ENCODE data around the gene TMA16.
"Not testable (repeated sequence)": the region's sequence is repeated elsewhere in the genome, so short reads cannot be mapped to it uniquely, and the experiment has no call there.

The TMA16 gene

DNA sequence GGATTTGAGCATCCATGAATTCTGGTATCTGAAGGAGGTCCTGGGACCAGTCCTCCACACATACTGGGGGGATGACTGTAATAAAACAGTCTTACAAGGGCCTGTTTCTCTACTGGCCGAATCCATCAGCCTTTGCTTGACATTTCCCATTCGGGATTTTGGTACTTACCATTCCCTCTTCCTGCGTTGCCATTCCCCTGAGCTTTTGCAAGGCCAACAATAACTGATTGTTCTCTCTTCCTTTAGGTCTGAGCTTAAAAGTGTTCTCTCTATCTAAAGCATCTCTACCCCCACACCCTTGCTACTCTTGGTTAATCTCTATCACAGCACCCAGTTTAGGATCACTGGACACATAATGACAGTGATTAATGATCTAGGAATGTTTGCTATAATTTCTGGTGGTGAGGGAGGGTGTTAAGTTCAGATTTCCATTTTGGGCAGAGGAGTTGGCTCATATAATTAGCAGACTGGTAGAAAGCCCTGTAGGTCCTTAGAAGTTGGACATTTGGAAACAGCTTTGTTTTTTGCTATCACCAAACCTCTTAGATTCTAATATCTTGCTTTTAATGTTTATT lies 29.4 kb downstream of the TMA16 start:
- no peak for DNase-seq

DNA sequence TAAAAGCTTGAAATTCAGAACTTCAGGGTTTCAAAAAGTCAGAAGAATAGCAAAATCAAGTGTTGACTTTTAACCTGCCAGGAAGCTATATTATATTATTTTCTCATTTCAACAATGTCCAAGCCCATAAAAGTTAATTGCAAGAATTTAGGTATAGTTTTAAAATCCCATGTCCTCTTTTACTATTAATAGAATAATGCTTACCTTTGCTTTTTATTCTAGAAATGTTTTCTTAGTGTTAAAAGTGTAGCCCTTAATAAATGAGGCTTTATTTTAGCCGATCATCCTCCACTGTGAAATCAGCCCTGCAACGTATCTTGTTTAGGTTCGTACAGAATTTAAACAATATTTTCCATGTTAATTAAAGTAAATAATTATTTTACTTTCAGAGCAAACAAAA lies 31.5 kb downstream of the TMA16 start:
- DNase-seq, result no peak

DNA sequence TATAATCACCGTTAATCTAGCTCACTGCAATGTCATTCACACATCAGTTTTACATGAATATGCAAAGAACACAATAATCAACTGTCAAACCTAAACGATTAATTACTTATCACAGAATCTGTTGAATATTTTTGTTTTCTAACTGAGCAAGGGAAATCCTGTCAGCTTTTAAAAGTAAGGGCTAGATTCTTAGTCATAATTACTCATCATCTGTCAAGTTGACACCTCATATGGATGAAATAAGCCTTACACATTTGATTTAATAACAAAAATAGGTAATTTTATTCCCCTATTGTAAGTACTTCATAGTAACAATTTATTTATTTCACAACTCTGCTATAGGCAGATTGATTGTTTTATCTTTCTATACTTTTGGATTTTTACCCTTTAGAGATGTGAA lies 32.7 kb downstream of the TMA16 start:
- DNase-seq, result no peak

- DNase-seq, result no peak
Measured at GRCh38 chr4:163528653-163529052, 34.2 kb downstream of the TMA16 start.

DNA sequence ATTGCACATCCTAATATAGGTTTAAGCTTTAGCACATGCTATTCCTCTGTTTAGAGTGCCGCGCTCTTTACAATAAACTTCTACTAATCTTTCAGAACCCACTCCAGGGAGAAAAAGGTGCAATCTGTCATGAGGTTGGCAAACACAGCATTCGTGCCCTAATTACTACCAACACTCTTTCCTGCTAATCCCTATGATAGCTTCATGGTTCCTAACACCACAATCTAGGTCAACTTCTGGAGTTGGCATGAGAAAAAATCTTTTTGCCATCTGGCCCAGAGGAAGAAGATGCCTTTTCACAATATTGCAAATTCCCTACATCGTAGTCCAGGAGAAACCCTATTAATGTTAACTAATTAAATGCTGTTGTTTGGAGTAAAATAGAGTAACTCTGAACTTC lies 39.6 kb downstream of the TMA16 start:
- no peak for DNase-seq

DNA sequence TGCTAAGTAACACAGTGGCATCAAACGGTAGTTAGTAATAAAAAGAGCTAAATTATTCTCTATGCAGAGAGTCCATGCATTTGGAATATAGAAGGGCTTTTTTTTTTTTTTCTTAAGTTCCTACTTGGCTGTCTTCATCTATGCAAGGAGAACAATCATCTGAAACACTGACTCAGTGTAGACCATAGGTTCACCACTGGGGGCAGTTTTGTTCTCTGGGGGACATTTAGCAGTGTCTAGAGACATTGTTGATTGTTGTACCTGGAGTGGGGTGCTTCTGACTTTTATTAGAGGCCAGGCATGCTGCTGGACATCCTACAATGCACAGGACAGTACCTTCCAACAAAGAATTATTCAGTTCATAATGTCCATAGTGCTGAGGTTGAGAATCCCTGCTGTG lies 41.2 kb downstream of the TMA16 start:
- no peak for DNase-seq

DNA sequence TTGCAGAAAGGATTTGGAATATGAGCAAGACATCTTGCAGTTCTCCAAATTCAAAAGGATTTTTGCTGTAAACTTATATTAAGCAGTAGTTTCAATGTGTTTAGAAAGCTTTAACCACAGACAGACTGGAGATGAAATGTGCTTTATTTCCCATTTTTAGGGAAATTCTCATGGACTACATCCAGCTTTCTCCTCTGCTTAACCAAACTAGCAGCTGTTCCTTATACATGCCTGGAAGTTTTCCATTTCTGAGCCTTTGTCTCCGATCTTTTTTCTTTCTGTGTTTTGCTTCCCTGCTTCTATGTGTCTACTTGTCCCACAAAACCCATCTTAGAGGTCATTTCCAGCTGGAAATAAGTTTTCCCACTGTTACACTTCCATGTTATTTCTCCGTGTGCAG lies 41.6 kb downstream of the TMA16 start:
- DNase-seq, result no peak

GRCh38 chr4:163537114-163537513 lies 42.6 kb downstream of the TMA16 start:
- DNase-seq, result no peak

- not testable (repeated sequence) for DNase-seq
Measured at GRCh38 chr4:163538820-163539219, 44.3 kb downstream of the TMA16 start.

GRCh38 chr4:163540448-163540847 lies 46.0 kb downstream of the TMA16 start:
- DNase-seq, result no peak

DNA sequence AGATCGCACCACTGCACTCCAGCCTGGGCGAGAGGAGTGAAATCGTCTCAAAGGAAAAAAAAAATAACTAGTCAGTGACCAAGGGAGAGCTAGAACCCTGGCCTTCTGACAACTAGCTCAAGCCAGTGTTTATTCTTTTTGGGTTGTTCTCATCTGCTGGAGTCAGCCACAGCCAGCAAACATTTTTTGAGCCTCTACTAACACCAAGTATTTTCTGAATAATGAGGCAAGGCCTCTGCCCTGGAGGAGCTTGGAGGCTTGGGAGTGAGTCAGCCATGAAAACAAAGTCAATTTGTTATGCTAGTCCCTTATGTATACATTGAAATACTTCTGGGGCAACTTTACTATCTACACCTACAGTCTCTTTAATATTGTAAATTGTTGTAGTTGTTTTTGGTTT lies 46.5 kb downstream of the TMA16 start:
- no peak for DNase-seq

DNA sequence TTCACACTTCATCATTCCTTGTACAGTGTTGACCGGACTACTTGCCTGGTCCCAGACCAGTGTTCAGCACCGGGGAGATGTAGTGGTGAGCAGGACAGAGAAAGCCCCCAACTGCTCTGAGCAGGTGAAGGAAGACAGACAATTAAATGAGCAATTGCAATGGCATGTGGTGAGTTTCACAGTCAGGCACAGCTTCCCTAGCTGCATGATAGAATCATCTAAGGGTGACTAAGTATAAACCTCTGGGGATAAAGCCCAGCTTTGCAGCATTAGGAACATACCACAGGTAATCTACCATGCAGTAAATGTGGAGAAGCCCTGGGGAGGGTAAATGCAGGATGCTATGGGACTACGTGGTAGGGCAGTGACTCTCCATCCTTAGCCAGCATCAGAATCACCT lies 47.8 kb downstream of the TMA16 start:
- DNase-seq, result no peak

GRCh38 chr4:163544407-163545038 lies 50.0 kb downstream of the TMA16 start:
- no peak for DNase-seq

- no peak for DNase-seq
Measured at GRCh38 chr4:163548481-163549243, 54.2 kb downstream of the TMA16 start.

- no peak for DNase-seq
Measured at GRCh38 chr4:163550869-163551267, 56.4 kb downstream of the TMA16 start.

DNA sequence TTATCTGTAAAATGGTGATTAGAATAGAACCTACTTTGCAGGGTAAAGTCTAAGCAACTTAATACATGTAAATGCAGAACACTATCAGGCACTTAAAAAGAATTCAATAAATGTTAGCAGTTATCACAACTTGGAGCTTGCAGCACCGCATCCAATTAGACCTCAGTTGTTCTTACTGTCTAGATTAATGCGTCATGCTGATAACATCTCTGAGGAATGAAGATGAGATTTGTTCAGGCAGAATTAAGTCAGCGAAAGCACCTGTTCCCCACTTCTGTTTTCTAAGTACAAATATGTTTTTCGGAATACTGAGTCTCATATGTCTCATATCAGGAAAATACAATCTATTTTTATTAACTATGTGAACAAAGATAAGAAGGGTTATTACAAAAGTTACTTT lies 58.7 kb downstream of the TMA16 start:
- DNase-seq, result no peak

DNA sequence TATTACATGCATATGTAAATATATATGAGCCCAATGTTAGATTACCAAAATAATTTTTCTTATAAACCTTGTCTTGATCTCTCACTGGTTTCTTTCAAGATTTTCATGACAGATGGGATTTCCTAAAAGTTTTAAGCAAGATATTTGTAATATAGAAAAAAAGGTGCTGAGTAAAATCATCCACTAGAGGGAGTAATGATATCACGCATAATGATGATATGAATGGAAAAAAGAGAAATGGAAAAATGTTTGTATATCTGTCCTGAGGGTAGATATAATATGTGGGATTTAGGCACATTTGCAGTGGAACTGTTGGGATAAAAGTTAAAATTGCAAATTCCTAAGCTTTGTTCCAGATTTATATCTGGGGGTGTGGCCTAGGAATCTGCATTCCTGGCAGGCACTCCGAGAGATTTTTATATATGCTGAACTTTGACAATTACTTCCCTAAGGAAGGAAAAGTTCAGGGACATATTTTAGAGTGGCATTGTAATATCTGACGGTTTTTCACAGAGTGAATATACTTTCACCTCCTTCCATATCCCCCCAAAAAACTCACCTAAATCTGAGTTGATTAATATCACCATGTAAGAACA lies 60.5 kb downstream of the TMA16 start:
- DNase-seq, result no peak

GRCh38 chr4:163556177-163556576 lies 61.7 kb downstream of the TMA16 start:
- DNase-seq, result no peak

DNA sequence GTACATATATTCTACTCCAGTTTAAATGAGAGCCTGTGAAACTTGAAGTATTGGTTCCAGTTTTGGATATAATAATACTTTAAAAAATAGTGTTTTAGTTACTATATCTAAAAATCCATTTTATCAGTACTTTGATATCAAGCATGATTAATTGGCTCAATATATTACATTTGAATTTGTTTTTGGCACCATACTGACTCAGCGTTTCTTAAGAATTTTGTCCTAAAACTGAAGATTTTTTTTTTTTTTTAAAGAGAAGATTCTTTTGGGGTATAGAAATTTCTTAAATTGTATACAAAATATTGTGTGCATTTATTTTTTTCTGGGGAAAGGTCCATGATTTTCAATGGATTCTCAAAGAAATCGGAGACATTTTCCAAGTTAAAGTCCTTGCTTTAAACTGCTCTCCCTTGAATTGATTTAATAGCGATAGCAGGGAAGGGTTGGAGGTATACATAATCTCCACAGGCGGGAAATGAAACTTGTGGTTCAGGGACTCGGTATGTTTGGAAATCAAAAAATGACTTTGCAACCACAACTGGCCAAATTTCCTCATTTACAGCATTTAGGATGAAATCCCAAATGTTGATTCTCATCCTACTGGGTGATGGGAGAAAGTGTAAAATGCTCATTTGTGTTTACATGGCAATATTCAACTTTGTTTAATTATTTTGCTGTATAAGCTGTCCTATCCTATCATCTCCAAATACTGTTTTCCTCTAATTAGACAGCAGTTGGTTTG lies 62.3 kb downstream of the TMA16 start:
- DNase-seq, result no peak

DNA sequence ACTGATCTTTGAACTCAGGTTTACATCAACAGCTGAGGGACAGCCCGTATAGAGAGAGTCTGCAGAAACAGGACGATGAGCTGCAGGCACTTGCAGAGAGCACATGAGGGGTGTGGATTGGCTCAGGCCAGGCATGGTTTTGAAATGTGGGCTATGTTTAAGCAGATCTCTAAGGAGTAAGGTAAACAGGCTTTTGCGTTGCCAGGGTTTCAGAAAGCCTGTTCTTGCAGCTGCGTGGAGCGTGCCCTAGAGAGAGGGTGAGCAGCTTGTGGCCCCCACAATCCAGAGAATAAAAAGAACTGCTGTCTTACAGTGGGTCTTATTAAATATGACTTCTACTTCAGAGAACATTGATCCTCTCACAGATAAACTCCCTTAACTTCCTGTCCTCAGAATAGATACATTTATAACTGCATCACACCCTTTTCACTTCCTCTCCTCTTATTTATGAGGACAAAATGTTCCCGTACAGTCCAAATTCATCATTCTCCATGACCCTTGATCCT lies 64.1 kb downstream of the TMA16 start:
- no peak for DNase-seq

- no peak for DNase-seq
Measured at GRCh38 chr4:163562496-163562895, 68.0 kb downstream of the TMA16 start.

DNA sequence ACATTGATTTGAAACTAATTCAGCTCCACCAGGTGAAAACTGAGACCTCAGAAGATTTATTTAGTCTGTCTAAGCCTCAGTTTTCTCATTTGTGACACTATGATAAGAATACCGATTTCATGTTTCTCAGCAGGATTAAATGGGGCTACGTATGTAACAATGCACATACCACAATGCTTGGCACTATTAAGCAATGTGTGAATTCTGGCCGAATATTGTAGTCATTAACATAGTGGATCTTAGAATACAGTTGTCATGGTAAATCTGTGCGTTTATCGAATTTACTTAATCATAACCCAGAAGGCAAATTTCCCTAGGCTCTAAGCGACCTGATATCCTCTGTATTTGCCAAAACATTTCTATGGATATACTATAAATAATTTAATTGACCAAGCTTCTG lies 69.1 kb downstream of the TMA16 start:
- no peak for DNase-seq

- DNase-seq, result no peak
Measured at GRCh38 chr4:163564221-163564720, 69.8 kb downstream of the TMA16 start.
